OCI-LY3 (cell line): ENCODE data around the gene SFT2D1.
A peak's percentile ranks its signal among the peaks of the same experiment; 100 is the strongest.

ENCODE experiments used
- H2AFZ ChIP-seq: fragments of 200-600, 300-600 bp; shearing (Covaris generic); 2 replicates; pipeline ENCODE4 v1.6.0; 2014; ENCODE audit warnings: antibody characterized with exemption, low read depth, low read length
- H3K27ac ChIP-seq: fragments of 200-600, 300-600 bp; sonication (generic); 2 replicates; pipeline ENCODE4 v1.5.1; 2014; ENCODE audit warnings: mild to moderate bottlenecking, low read length, moderate library complexity, mixed read lengths
- H3K27me3 ChIP-seq: fragments of 200-600, 300-600 bp; sonication (generic); 2 replicates; pipeline ENCODE4 v1.6.1; 2014; ENCODE audit warnings: low read depth, low read length, mixed read lengths
- H3K36me3 ChIP-seq: fragments of 200-600, 300-600 bp; sonication (generic); replicated peaks from 2 replicates; pipeline ENCODE3; 2014; ENCODE audit warnings: low read depth, low read length, mixed read lengths
- H3K4me1 ChIP-seq: fragments of 300-600, 200-600 bp; sonication (generic); 2 replicates; pipeline ENCODE4 v1.6.1; 2014; ENCODE audit warnings: low read length, mixed read lengths
- H3K4me2 ChIP-seq: fragments of 200-600, 300-600 bp; sonication (generic); 2 replicates; pipeline ENCODE4 v1.6.1; 2014; ENCODE audit warnings: low read length, mixed read lengths
- H3K4me3 ChIP-seq: fragments of 300-600, 200-600 bp; sonication (generic); 2 replicates; pipeline ENCODE4 v1.5.1; 2014; ENCODE audit warnings: antibody characterized with exemption, mild to moderate bottlenecking, low read length, moderate library complexity
- H3K79me2 ChIP-seq: fragments of 300-600, 200-600 bp; shearing (Covaris generic); 2 replicates; pipeline ENCODE4 v1.6.1; 2014; ENCODE audit warnings: mild to moderate bottlenecking, low read length, mixed read lengths
- H3K9ac ChIP-seq: fragments of 300-600, 200-600 bp; shearing (Covaris generic); 2 replicates; pipeline ENCODE4 v1.6.0; 2014; ENCODE audit warnings: mild to moderate bottlenecking, low read length, moderate library complexity
- H3K9me3 ChIP-seq: fragments of 200-600, 300-600 bp; shearing (Covaris generic); 2 replicates; pipeline ENCODE4 v1.6.1; 2014; ENCODE audit warnings: low read length, mixed read lengths; ENCODE audit not compliant: insufficient read depth
- H4K20me1 ChIP-seq: fragments of 200-600, 300-600 bp; sonication (generic); 2 replicates; pipeline ENCODE4 v1.6.1; 2016; ENCODE audit warnings: low read length, mixed read lengths; ENCODE audit not compliant: insufficient read depth
- CTCF ChIP-seq: fragments of 200-600, 300-600 bp; sonication (generic); IDR thresholded peaks from 2 replicates; pipeline ENCODE4 v1.5.1; 2014; ENCODE audit warnings: antibody characterized with exemption, low read length, low read depth
- EZH2phosphoT487 ChIP-seq: fragments of 200-600 bp; shearing (Covaris generic); IDR thresholded peaks from 2 replicates; pipeline ENCODE4 v1.6.1; 2018; ENCODE audit warnings: antibody characterized with exemption, mixed run types, low read depth

Gene SFT2D1

DNA sequence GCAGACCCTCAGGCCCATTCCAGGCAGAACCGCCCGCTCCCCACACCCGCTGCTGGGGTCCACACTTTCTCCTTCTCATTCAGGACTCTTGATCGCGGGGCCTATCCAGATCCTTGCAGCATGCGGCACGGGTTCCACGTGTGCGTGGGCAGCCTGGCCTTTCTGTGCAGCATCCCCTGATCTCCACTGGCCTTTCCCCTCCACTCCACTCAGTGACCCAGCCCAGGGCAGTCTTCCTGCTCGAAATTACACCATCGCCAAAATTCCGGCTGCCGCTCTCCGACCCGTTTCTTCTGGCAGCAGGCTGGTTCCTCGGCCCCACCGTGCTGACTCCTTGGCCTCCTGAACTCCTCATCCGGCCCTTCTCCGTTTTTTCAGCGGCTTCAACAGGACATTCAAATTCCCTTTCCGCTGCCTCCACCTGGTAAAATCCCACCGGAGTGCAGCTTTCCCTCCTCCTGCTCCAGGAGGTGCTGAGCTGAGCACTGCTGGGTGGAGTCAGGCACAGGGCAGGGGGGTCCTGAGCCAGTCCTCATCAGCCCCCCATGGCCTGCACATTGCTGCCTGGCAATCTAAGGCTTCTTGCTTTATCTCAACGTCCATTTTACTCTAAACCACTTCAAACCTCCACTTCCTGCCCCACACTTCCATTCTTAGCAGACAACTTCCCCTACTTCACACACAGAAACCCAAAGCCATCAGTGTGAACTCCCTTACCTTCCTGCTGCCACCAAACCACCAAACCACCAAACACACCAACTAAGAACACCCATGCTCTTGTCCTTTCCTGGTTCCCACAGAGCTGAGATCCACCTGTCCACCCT is 9.0 kb downstream of the SFT2D1 start:
- Histone ChIP-seq H3K4me1 (peaks cover 35% of the 10 kb centered on the region), H3K9me3 (no peaks in the 10 kb centered on the region), H3K27me3 (no peaks in the 10 kb centered on the region), H3K9ac (no peak overlapping the region), H2AFZ (no peak overlapping the region), H3K36me3 (peaks cover 6% of the 10 kb centered on the region), H3K4me3 (no peak overlapping the region), H3K4me2 (peak overlapping the region; percentile 0; the same call in 1 of the 2 replicates), H4K20me1 (peaks cover 12% of the 10 kb centered on the region), H3K79me2 (peaks cover 99% of the 10 kb centered on the region), H3K27ac (no peak overlapping the region; the same call in 1 of the 2 replicates)
- TF ChIP-seq EZH2phosphoT487 (no peak), CTCF (no peak)

DNA sequence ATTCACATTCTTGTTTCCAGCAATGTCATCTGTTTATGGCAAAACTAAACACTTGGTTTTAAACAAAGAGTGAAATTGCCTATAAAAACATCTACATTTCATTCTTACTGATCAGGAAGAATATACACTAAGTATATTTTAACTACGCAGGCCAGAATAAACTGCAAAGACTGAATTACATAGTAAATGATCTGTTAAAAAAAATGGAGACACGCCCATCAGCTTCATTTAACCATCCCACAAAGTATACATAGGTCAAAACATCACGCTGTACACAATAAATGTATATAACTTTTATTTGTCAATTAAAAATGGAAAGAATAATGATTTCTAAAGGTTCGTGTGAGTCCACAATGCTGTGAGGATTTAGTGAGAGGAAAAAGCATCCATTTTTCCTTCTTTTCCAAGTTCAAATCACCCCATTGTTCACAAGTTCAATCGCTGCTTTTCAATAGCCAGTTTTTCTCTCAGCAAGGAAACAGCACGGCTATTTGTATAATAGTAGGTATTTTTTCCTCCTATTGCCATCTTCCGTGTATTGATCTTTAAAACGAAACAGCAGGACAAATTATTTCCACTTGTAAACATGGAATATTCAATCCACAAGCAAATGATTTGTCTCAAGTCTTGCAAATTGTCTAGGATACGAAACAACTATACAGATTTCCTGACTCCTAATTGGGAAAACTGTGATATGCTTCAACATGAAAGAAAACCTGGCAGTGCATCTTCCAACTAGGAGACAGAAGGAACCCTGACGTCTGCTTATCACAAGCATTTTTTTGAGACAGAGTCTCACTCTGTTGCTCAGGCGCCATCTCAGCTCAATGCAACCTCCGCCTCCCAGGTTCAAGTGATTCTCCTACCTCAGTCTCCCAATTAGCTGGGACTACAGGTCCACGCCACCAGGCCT is 10.6 kb downstream of the SFT2D1 start:
- H3K9ac ChIP-seq = no peak overlapping the region
- peaks cover 12% of the 10 kb centered on the region for H4K20me1 ChIP-seq
- no peak overlapping the region for H3K27ac ChIP-seq
- H2AFZ ChIP-seq = no peak overlapping the region
- peaks cover 83% of the 10 kb centered on the region for H3K79me2 ChIP-seq
- H3K36me3 ChIP-seq = peaks cover 4% of the 10 kb centered on the region
- H3K4me3 ChIP-seq = no peak overlapping the region
- no peak for TF ChIP-seq CTCF
- no peak for TF ChIP-seq EZH2phosphoT487
- H3K9me3 ChIP-seq = no peaks in the 10 kb centered on the region
- H3K27me3 ChIP-seq = no peaks in the 10 kb centered on the region
- H3K4me1 ChIP-seq = peaks cover 31% of the 10 kb centered on the region
- no peak overlapping the region for H3K4me2 ChIP-seq

DNA sequence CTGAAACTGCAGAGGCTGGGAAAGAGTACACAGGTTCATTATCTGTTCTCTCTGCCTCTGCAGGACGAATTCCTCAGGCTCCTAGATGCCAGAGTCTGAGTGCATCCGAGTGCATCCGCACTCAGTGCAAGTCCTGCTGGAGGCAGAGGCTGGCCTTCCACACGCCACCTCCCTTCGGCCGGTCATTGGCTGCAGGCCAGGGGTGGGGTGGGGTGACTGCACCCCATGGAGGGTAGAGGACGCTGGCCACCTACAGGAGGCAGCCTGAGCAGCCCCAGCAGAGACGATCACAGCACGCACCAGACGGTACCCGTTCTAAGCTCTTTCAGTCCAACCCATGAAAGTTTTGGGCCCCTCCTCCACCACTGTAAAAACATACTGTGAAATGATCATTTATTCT is 11.7 kb downstream of the SFT2D1 start:
- Histone ChIP-seq H3K9me3 (no peaks in the 10 kb centered on the region), H3K9ac (no peak overlapping the region), H3K4me3 (no peak overlapping the region), H3K4me1 (peaks cover 23% of the 10 kb centered on the region), H3K79me2 (peaks cover 72% of the 10 kb centered on the region), H3K36me3 (peaks cover 3% of the 10 kb centered on the region), H4K20me1 (peaks cover 12% of the 10 kb centered on the region), H3K27ac (no peak overlapping the region), H3K27me3 (no peaks in the 10 kb centered on the region), H3K4me2 (no peak overlapping the region), H2AFZ (no peak overlapping the region)
- TF ChIP-seq CTCF = no peak
- no peak for TF ChIP-seq EZH2phosphoT487
